ENCODE data around the gene EMC9. TPM values are rescaled to one million over a fixed set of nuclear protein-coding genes. Genes with fewer than 3 reads are reported as not detected.
A peak's percentile ranks its signal among the peaks of the same experiment; 100 is the strongest.

EMC9 gene
- polyA plus RNA-seq, 5 donors, result 12.6 to 25.8 (median 24.3) TPM

DNA sequence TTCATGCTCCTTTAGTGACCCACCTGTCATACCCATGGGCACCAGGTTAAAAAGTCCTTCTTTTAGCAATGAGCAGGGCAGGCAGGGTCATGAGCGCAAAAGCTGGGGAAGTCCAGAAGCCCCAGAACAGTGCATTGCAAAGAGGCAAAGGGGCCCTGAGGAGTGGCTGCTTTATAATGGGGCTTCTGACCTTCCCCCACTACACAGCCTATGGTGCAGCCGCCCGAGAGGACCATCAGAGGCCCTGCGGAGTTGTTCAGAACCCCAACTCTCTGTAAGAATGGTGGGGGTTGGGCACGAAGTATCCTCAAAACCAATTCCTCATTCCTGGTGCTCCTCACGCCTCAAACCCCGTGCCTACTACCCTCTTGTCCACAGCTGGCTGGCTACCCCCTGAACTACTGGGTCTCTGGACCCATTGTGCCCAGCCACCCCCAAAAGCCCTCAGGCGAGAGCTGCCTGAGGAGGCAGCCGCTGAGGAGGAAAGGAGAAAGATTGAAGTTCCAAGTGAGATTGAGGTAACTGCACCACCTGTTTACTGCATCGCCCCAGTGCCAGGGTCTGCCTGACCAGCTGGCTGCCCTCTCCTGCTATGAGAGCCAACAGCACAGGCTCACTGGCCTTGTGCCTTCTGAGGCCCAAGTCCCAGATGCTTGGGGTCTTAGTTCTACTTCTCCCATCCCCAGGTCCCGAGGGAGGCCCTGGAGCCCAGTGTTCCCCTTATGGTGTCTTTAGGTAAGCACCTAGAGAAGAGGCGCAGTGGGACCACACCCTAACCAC is 37.2 kb upstream of the EMC9 start:
- no peak for DNase-seq

DNA sequence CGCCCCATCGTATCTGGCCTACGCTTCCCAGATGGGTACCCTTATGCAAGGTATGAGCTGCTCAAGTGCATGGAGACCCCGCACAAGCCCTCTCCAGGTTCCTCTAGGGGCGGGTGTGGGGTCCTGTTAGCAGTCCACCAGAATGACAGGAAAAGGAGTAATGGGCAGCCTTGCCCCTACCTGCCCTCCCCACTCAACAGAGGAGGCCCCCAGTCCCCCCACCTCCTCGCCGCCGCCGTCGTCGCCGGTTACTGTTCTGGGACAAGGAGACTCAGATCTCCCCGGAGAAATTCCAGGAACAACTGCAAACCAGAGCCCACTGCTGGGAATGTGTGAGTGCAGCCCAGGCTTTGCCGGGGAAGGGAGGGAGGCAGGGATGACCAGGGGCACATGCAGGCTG is 36.5 kb upstream of the EMC9 start:
- DNase-seq, result no peak

- DNase-seq, result no peak
Observed at GRCh38 chr14:24177041-24177825, 35.8 kb upstream of the EMC9 start.

- DNase-seq, result no peak
Observed at GRCh38 chr14:24176599-24176998, 35.2 kb upstream of the EMC9 start.

- no peak for DNase-seq
Observed at GRCh38 chr14:24172871-24173281, 31.5 kb upstream of the EMC9 start.

GRCh38 chr14:24172261-24172860 is 31.0 kb upstream of the EMC9 start:
- DNase-seq, result no peak

DNA sequence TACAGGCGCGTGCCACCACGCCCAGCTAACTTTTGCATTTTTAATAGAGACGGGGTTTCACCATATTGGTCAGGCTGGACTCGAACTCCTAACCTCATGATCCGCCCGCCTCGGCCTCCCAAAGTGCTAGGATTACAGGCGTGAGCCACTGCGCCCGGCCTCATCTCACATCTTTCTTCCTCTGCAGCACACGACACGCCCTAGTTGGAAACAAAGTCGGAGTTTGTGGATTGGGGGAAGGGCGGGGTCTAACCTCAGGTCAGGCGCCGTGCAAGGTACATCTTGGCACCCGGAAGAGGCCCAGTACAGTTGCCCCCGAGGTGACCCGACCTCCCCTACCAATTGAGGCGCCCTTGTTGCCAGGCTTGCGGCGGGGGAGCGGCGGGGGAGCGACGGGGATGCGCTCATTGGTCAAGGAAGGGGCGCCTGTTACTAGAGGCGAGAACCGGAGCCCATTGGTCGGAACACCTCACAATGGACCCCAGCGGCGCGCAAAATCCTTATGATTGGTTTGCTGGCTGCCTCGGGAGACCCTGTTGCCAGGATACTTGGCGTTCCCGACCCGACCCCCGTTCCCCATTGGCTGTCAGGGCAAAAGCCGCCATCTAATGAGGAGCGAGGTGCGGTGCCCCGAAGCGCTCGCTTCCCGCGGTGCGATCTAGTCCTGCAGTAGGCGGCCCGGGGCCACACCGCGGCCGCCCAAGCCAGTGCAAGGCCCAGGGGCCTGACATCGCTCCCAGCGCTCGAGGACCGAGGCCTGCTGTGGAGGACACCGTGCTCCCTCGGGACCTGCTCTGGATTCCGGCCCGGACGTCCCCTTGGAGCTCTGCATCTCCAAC is 30.2 kb upstream of the EMC9 start, which contains the start of gene REC8:
Gene REC8 (plus strand): TSS at position 659 of the 839 bp plus-strand sequence. CDS start 473 bp downstream, outside the sequence.
- DNase-seq, result peak; percentile 85

DNA sequence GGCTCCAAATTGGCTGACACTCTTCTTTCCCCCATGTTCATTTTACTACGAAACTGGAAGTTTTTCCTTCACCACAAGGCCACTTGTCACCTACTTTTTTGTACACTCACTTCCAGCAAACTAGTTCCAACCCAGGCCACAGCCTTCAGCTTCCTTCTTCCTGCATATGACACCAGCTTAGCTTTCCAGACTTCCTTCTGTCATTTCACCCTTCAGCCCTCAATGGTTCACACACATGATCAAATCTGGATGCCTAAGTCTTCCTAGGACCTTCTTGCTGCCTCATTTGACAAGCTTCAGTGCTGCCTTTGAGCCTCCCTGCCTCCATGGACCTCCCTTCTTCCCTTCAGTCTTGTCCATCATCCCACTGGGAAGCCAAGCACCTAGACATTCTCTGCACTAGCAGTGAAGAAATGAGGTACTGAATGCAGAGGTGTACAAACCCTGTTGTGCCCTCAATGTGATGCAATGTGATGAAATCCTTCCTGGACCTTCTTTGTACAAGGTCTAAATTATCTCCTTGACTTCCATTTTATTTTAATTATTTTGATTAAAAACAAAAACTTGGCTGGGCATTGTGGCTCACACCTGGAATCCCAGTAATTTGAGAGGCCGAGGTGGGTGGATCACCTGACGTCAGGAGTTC is 26.2 kb upstream of the EMC9 start:
- DNase-seq, result no peak

DNA sequence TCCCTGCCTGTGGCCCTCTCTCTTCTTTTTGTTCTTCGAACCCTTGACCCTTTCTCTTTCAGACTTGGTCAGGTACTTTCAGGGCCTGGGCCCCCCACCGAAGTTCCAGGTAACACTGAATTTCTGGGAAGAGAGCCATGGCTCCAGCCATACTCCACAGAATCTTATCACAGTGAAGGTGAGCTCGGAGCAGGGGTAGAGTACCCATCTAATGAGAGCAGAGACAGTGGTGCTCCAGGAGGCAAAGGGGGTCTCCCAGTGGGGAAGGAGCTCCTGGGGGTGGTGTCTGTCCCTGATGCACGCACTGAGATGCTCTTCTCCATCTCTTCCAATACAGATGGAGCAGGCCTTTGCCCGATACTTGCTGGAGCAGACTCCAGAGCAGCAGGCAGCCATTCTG is 24.4 kb upstream of the EMC9 start:
- no peak for DNase-seq

DNA sequence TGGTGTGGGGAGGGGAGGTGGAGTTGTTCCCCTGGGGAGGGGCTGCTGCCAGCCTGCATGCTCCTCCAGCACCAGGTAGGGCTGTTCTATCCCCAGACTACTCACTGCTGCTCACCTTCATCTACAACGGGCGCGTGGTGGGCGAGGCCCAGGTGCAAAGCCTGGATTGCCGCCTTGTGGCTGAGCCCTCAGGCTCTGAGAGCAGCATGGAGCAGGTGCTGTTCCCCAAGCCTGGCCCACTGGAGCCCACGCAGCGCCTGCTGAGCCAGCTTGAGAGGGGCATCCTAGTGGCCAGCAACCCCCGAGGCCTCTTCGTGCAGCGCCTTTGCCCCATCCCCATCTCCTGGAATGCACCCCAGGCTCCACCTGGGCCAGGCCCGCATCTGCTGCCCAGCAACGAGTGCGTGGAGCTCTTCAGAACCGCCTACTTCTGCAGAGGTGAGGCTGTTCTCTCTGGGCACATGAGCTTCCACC is 23.2 kb upstream of the EMC9 start:
- no peak for DNase-seq

- no peak for DNase-seq
Observed at GRCh38 chr14:24162093-24162492, 20.7 kb upstream of the EMC9 start.

GRCh38 chr14:24160850-24161804 is 19.7 kb upstream of the EMC9 start, which contains the start of gene IRF9:
Gene IRF9 (plus strand): TSS chr14:24161265. CDS start chr14:24162145, 880 bp downstream.
- DNase-seq, result peak; percentile 90 to 94

GRCh38 chr14:24160499-24160849 is 19.1 kb upstream of the EMC9 start:
- DNase-seq, result no peak

- no peak for DNase-seq
Observed at GRCh38 chr14:24159777-24160498, 18.5 kb upstream of the EMC9 start.

DNA sequence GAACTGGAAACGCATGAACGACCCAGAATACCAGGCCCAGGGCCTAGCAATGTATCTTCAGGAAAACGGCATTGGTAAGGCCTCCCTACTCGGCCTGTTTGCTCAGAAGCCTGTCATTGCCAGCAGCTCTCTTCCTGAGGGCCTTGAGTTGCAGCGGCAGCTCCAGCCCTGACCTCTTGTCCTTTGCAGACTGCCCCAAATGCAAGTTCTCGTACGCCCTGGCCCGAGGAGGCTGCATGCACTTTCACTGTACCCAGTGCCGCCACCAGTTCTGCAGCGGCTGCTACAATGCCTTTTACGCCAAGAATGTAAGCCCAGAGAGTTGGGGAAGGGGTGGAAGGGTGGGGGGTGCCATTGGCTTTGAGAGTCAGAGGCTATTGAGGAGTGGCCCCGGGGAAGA is 15.9 kb upstream of the EMC9 start:
- no peak for DNase-seq

DNA sequence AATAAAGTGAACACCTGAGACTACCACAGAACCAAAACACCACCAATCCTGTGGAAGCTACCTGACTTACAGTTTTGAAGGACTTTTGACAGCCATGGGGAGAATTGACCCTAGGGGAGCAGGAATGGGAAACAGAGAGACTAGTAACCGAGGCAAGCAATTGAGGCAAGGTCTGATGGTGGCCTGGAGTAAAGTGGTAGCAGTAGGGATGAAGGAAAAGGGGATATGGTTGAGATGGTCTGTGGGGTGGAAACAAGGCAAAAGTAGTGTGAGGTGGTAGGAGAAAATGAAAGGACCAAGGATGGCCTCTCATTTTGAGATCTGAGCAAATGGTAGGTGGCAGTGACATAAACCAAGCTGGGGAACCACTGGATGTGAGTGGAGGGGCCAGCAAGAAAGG is 15.4 kb upstream of the EMC9 start:
- no peak for DNase-seq

DNA sequence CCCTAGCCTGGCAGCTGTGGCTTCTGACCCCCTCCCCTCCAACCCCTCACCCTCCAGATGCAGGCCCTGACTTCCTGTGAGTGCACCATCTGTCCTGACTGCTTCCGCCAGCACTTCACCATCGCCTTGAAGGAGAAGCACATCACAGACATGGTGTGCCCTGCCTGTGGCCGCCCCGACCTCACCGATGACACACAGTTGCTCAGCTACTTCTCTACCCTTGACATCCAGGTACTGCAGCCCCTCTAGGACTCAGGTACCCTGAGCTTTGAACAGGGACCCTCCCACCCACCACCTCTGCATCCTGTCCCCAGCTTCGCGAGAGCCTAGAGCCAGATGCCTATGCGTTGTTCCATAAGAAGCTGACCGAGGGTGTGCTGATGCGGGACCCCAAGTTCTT is 13.7 kb upstream of the EMC9 start:
- no peak for DNase-seq

DNA sequence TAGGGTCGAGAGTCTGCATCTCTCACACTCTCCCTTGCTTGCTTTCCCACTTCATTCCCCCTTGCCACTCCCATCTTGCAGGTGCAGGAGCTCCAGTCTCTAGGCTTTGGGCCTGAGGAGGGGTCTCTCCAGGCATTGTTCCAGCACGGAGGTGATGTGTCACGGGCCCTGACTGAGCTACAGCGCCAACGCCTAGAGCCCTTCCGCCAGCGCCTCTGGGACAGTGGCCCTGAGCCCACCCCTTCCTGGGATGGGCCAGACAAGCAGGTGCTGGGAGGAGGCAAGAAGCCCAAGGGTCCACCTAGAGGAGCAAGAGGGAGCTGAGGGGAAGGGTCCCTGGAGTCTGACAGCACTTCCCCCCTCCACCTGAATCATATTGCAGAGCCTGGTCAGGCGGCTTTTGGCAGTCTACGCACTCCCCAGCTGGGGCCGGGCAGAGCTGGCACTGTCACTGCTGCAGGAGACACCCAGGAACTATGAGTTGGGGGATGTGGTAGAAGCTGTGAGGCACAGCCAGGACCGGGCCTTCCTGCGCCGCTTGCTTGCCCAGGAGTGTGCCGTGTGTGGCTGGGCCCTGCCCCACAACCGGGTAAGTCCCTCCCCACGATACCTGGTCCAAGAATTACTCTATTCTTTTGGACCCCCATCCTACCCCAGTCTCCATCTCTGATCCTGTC is 10.2 kb upstream of the EMC9 start:
- no peak for DNase-seq

- DNase-seq, result no peak
Observed at GRCh38 chr14:24150993-24151392, 9.6 kb upstream of the EMC9 start.

Measured in right lung (tissue), 5 donors.